IMR-90 (cell line): Measurements from ENCODE around the gene MORF4L1. TPM values are rescaled to one million over a fixed set of nuclear protein-coding genes. Genes with fewer than 3 reads are reported as not detected.

Source experiments
- ATAC-seq: fragments of 200-7000 bp; cut with Tn5 transposase; 2 replicates; pipeline ENCODE4 v1.9.1; 2020; ENCODE audit warnings: low read depth, mild to moderate bottlenecking, moderate library complexity
- BruUV-seq: library from RNA; stranded (reverse); fragments of 400-500 nt; replicated peaks from 2 replicates; lab custom pipeline; 2021; lab: Mats Ljungman, UMichigan
- CTCF ChIA-PET: fragments of 300-600 bp; formaldehyde crosslinking; extraction: SDS; loops from one replicate; lab custom pipeline; 2021; ENCODE audit warnings: antibody characterized with exemption; lab: Yijun Ruan, JAX
- POLR2A ChIA-PET: fragments of 300-600 bp; sonication (Branson Sonifier 250); formaldehyde crosslinking; loops from one replicate; lab custom pipeline; 2022; ENCODE audit warnings: antibody characterized with exemption; ENCODE audit not compliant: unreplicated experiment; lab: Charles Lee
- DNase-seq: peaks from one replicate; pipeline ENCODE4 v3.0.0; 2013
- H2AFZ ChIP-seq: replicated peaks from 2 replicates; pipeline ENCODE3; 2013; ENCODE audit warnings: low read length, mild to moderate bottlenecking; ENCODE audit not compliant: poor library complexity
- H2AK5ac ChIP-seq: 2 replicates; pipeline ENCODE4 v1.6.1; 2013; ENCODE audit warnings: low read depth, low read length, inconsistent platforms
- H2AK9ac ChIP-seq: replicated peaks from 2 replicates; pipeline ENCODE3; 2013; ENCODE audit warnings: mild to moderate bottlenecking, low read depth, low read length, moderate library complexity; ENCODE audit not compliant: poor library complexity
- H2BK120ac ChIP-seq: 2 replicates; pipeline ENCODE4 v1.6.1; 2013; ENCODE audit warnings: low read depth, low read length, inconsistent platforms
- H2BK15ac ChIP-seq: 3 replicates; pipeline ENCODE4 v1.6.1; 2013; ENCODE audit warnings: low read depth, low read length, inconsistent platforms
- H2BK20ac ChIP-seq: 2 replicates; pipeline ENCODE4 v1.6.1; 2013; ENCODE audit warnings: low read depth, mild to moderate bottlenecking, inconsistent platforms, low read length, moderate library complexity
- H2BK5ac ChIP-seq: 2 replicates; pipeline ENCODE4 v1.6.1; 2013; ENCODE audit warnings: mild to moderate bottlenecking, low read depth, low read length, inconsistent platforms; ENCODE audit not compliant: poor library complexity, severe bottlenecking
- H3K14ac ChIP-seq: replicated peaks from 2 replicates; pipeline ENCODE4 v1.6.1; 2013; ENCODE audit warnings: low read depth, low read length, inconsistent platforms
- H3K18ac ChIP-seq: 2 replicates; pipeline ENCODE4 v1.6.1; 2013; ENCODE audit warnings: low read depth, low read length, control low read depth
- H3K23ac ChIP-seq: 2 replicates; pipeline ENCODE4 v1.6.1; 2013; ENCODE audit warnings: low read depth, low read length, inconsistent platforms
- H3K27ac ChIP-seq: 2 replicates; pipeline ENCODE4 v1.5.1; 2013; ENCODE audit warnings: mild to moderate bottlenecking, control low read depth, low read length; ENCODE audit not compliant: insufficient read depth
- H3K27me3 ChIP-seq: 2 replicates; pipeline ENCODE4 v1.6.1; 2013; ENCODE audit warnings: low read length; ENCODE audit not compliant: control insufficient read depth, insufficient read depth
- H3K36me3 ChIP-seq: 2 replicates; pipeline ENCODE4 v1.6.1; 2013; ENCODE audit warnings: low read length, mixed read lengths; ENCODE audit not compliant: control insufficient read depth, insufficient read depth
- H3K4ac ChIP-seq: 2 replicates; pipeline ENCODE4 v1.6.1; 2013; ENCODE audit warnings: low read depth, low read length, inconsistent platforms
- H3K4me1 ChIP-seq: 2 replicates; pipeline ENCODE4 v1.6.1; 2013; ENCODE audit warnings: low read length, mixed read lengths; ENCODE audit not compliant: control insufficient read depth, insufficient read depth
- H3K4me2 ChIP-seq: 2 replicates; pipeline ENCODE4 v1.6.1; 2013; ENCODE audit warnings: low read depth, mild to moderate bottlenecking, control low read depth, low read length, moderate library complexity
- H3K4me3 ChIP-seq: 2 replicates; pipeline ENCODE4 v1.5.1; 2013; ENCODE audit warnings: low read depth, mild to moderate bottlenecking, control low read depth, low read length, moderate library complexity; ENCODE audit not compliant: insufficient read depth
- H3K56ac ChIP-seq: 2 replicates; pipeline ENCODE4 v1.6.1; 2013; ENCODE audit warnings: low read length, inconsistent platforms; ENCODE audit not compliant: insufficient read depth; ENCODE audit errors: extremely low read depth
- H3K79me1 ChIP-seq, 2 experiments: 2 replicates each; pipeline ENCODE4 v1.6.1; 2013; ENCODE audit warnings: low read length in 2 of 2, inconsistent platforms in 1 of 2, low read depth in 1 of 2
- H3K9ac ChIP-seq: 2 replicates; pipeline ENCODE4 v1.6.1; 2013; ENCODE audit warnings: low read depth, low read length, control low read depth
- H3K9me1 ChIP-seq: 2 replicates; pipeline ENCODE4 v1.6.1; 2013; ENCODE audit warnings: low read length, inconsistent platforms; ENCODE audit not compliant: insufficient read depth
- H3K9me3 ChIP-seq: 2 replicates; pipeline ENCODE4 v1.6.1; 2013; ENCODE audit warnings: low read length; ENCODE audit not compliant: control insufficient read depth, insufficient read depth
- H4K20me1 ChIP-seq: 2 replicates; pipeline ENCODE4 v1.6.1; 2013; ENCODE audit warnings: low read length, inconsistent platforms; ENCODE audit not compliant: insufficient read depth
- H4K5ac ChIP-seq: 2 replicates; pipeline ENCODE4 v1.6.1; 2013; ENCODE audit warnings: mild to moderate bottlenecking, low read depth, low read length, control low read depth
- H4K8ac ChIP-seq, 2 experiments: 2 replicates each; pipeline ENCODE4 v1.6.1; 2013; ENCODE audit warnings: low read depth in 2 of 2, low read length in 2 of 2, control low read depth in 1 of 2, inconsistent platforms in 1 of 2
- H4K91ac ChIP-seq: 2 replicates; pipeline ENCODE4 v1.6.1; 2013; ENCODE audit warnings: low read depth, low read length, inconsistent platforms; ENCODE audit not compliant: insufficient read depth
- ELK1 ChIP-seq: fragments of 150-350 bp; IDR thresholded peaks from 2 replicates; pipeline ENCODE4 v1.6.1; 2016; ENCODE audit warnings: low read depth, mild to moderate bottlenecking, low read length, moderate library complexity, borderline replicate concordance
- MXI1 ChIP-seq: IDR thresholded peaks from 2 replicates; pipeline ENCODE4 v1.6.1; 2012; ENCODE audit warnings: low read depth, mild to moderate bottlenecking, low read length, moderate library complexity, borderline replicate concordance
- RAD21 ChIP-seq: IDR thresholded peaks from 2 replicates; pipeline ENCODE4 v1.6.1; 2012; ENCODE audit warnings: low read length, improper control_type of control experiment
- USF2 ChIP-seq: fragments of 150-350 bp; IDR thresholded peaks from 2 replicates; pipeline ENCODE4 v1.6.1; 2017; ENCODE audit warnings: mild to moderate bottlenecking, antibody characterized with exemption, low read length, low read depth
- WGBS, 2 experiments: methylation state at CpG; one replicate each; pipeline versions ENCODE4 v1.1.5 to v1.1.7; 2013; ENCODE audit warnings: missing lambda C conversion rate in 2 of 2; ENCODE audit not compliant: insufficient read length in 1 of 2; ENCODE audit errors: extremely low coverage in 2 of 2; 5-methylcytosine and 5-hydroxymethylcytosine counted together
- dilution Hi-C: fragments of 300-500 bp; cut with HindIII; formaldehyde crosslinking; loops from one replicate; pipeline ENCODE4 v1.14.3; 2018; ENCODE audit warnings: low sequenced_read_pairs; ENCODE audit not compliant: unreplicated experiment
- in situ Hi-C: fragments of 300-500 bp; cut with MboI; formaldehyde crosslinking; loops from 3 replicates; pipeline ENCODE4 v1.14.3; 2019; ENCODE audit warnings: low sequenced_read_pairs, inconsistent platforms, mixed read lengths
- intact Hi-C: fragments of 100-400 bp; cut with micrococcal nuclease; formaldehyde crosslinking; loops from 2 replicates; pipeline ENCODE4 v1.10.0; 2022
- polyA plus RNA-seq, 3 experiments: library from polyadenylated mRNA; depleted of rRNA; stranded (reverse); fragments of >200 nt; gene quantifications; 2 replicates each; pipeline ENCODE4 v1.2.3, GENCODE V29; 2012; ENCODE audit warnings: low replicate concordance in 1 of 3
- total RNA-seq: library from RNA; depleted of rRNA; stranded (reverse); fragments of >200 nt; gene quantifications from 2 replicates; pipeline ENCODE4 v1.2.3, GENCODE V29; 2012

MORF4L1 gene
- total and polyA plus RNA-seq, 2 of the 4 experiments (the other 2 are of a cell fraction), result 217 to 392 TPM

DNA sequence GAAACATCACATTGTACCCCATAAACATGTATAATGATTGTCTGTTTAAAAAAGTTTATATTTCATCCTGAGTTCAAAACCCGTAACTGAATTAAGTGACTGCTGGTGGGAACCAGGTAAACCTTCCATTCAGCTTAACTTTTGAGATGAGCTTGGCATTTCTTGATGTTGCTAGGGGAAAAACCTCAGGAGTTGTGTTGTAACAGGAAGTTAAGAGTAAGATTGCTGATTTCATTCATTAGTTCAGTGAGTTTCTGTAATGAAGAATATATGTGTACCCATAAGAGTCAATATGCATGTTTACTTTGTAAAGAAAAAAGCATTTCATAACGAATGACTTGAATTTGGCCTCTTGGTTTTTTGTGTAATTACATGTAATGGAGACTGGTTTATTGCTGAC, 39.6 kb downstream of the MORF4L1 start:
- H3K4me2 ChIP-seq, result no peak overlapping the region
- TF ChIP-seq RAD21, result no peak
- TF ChIP-seq ELK1, result no peak
- TF ChIP-seq USF2, result no peak
- TF ChIP-seq MXI1, result no peak
- H2BK120ac ChIP-seq, result no peak overlapping the region
- H3K27me3 ChIP-seq, result no peaks in the 10 kb centered on the region
- intact Hi-C loops (no loop called here), dilution Hi-C loops (no loop called here), in situ Hi-C loops (loop anchor here (5.0 kb wide), 1 partner anchor 270 kb away; no protein-coding TSS in a partner anchor)
- no TSS peak for BruUV-seq
- no peak overlapping the region for H3K56ac ChIP-seq
- peaks cover 57% of the 10 kb centered on the region for H3K36me3 ChIP-seq
- no peak overlapping the region for H3K23ac ChIP-seq
- H4K91ac ChIP-seq, result no peak overlapping the region
- no peak overlapping the region for H2BK15ac ChIP-seq
- no peak overlapping the region for H3K9ac ChIP-seq
- POLR2A ChIA-PET, result no interaction called here
- H2BK5ac ChIP-seq, result no peak overlapping the region
- no peak overlapping the region for H2AFZ ChIP-seq
- no peak overlapping the region for H3K14ac ChIP-seq
- H3K9me1 ChIP-seq, result peaks cover 22% of the 10 kb centered on the region
- H4K20me1 ChIP-seq, result peaks cover 69% of the 10 kb centered on the region
- H2BK20ac ChIP-seq, result no peak overlapping the region
- no peak for DNase-seq
- CTCF ChIA-PET, result no interaction called here
- no peak overlapping the region for H3K27ac ChIP-seq
- H3K4me1 ChIP-seq, result peaks cover 8% of the 10 kb centered on the region
- H3K4ac ChIP-seq, result no peak overlapping the region
- no peaks in the 10 kb centered on the region for H3K9me3 ChIP-seq
- no peak overlapping the region for H2AK5ac ChIP-seq
- no peak overlapping the region for H4K8ac ChIP-seq
- no peak overlapping the region for H2AK9ac ChIP-seq
- H3K4me3 ChIP-seq, result no peak overlapping the region
- no CpG with 5 or more reads among the region's 2 CpGs for WGBS, 2 experiments
- H4K5ac ChIP-seq, result no peak overlapping the region
- ATAC-seq, result no peak
- H3K79me1 ChIP-seq, result peaks cover 35 to 86% of the 10 kb centered on the region in 2 experiments
- no peak overlapping the region for H3K18ac ChIP-seq
